K562 (cell line): Measurements from ENCODE around the gene FSCN2. TPM values are rescaled to one million over a fixed set of nuclear protein-coding genes. Genes with fewer than 3 reads are reported as not detected.

ENCODE experiments used
- CHD2 ChIP-seq: IDR thresholded peaks from 2 replicates; pipeline ENCODE4 v1.6.1; 2011; ENCODE audit warnings: low read depth, low read length
- L3MBTL2 ChIP-seq: fragments of 450-650 bp; IDR thresholded peaks from 2 replicates; pipeline ENCODE4 v1.6.1; 2016; ENCODE audit warnings: mild to moderate bottlenecking, moderate library complexity
- MAX ChIP-seq: sonication (generic); formaldehyde crosslinking; IDR thresholded peaks from 2 replicates; pipeline ENCODE4 v1.9.0; 2022; ENCODE audit warnings: mild to moderate bottlenecking, missing genetic modification reagents
- MGA ChIP-seq: fragments of 450-650 bp; IDR thresholded peaks from 2 replicates; pipeline ENCODE4 v1.6.1; 2016; ENCODE audit warnings: mild to moderate bottlenecking, moderate library complexity
- MYBL2 ChIP-seq, 2 experiments: fragments of 450-650 bp in 1 of 2; sonication (generic) in 1 of 2; formaldehyde crosslinking in 1 of 2; IDR thresholded peaks; 2 replicates each; pipeline versions ENCODE4 v1.6.1 to v1.8.1; 2017 to 2022; ENCODE audit warnings: borderline replicate concordance in 1 of 2, inconsistent platforms in 1 of 2, low read depth in 1 of 2, mild to moderate bottlenecking in 1 of 2, missing genetic modification reagents in 1 of 2, moderate library complexity in 1 of 2
- NRF1 ChIP-seq, 2 experiments: fragments of 450-650 bp; IDR thresholded peaks in 1 of 2; conservative IDR thresholded peaks in 1 of 2; 2 replicates each; pipeline ENCODE4 v1.6.1; 2014; ENCODE audit warnings: mild to moderate bottlenecking in 2 of 2
- PHF8 ChIP-seq: fragments of 200-600 bp; sonication (generic); IDR thresholded peaks from 2 replicates; pipeline ENCODE4 v1.6.1; 2012; ENCODE audit warnings: mixed run types, mild to moderate bottlenecking, inconsistent platforms, low read length, moderate library complexity, borderline replicate concordance
- SAFB ChIP-seq: fragments of 200-400 bp; formaldehyde crosslinking; IDR thresholded peaks from 2 replicates; pipeline ENCODE4 v1.6.1; 2017; ENCODE audit warnings: low read depth, low read length, borderline replicate concordance
- SMAD4 ChIP-seq: fragments of 250-450 bp; sonication (Bioruptor Pico); conservative IDR thresholded peaks from 2 replicates; pipeline ENCODE4 v1.8.0; 2021; ENCODE audit warnings: inconsistent platforms, mild to moderate bottlenecking, moderate library complexity
- SUPT5H ChIP-seq: fragments of 450-650 bp; IDR thresholded peaks from 2 replicates; pipeline ENCODE4 v1.6.1; 2016
- ZBTB49 ChIP-seq: sonication (generic); formaldehyde crosslinking; IDR thresholded peaks from 2 replicates; pipeline ENCODE4 v1.8.0; 2022; ENCODE audit warnings: missing genetic modification reagents, mild to moderate bottlenecking, borderline replicate concordance
- polyA plus RNA-seq, 8 experiments: library from polyadenylated mRNA; depleted of rRNA in 4 of 8; stranded (reverse) in 5 of 8; unstranded in 3 of 8; fragments of >200 nt; fragmentation: Nextera tagmentation in 2 of 8; fragmentation: Illumina TruSeq in 1 of 8; extraction: Ambion mirVana in 2 of 8; extraction: Trizol in 1 of 8; gene quantifications; 2 replicates each; pipeline versions ENCODE4 v1.2.1 to v1.2.3, GENCODE V29; 2011 to 2014; ENCODE audit warnings: inconsistent platforms in 1 of 8, missing spikeins in 1 of 8
- total RNA-seq, 7 experiments: library from RNA; depleted of rRNA in 6 of 7; stranded (reverse); fragments of >200 nt in 6 of 7; fragmentation: Illumina TruSeq in 2 of 7; extraction: Trizol in 2 of 7; gene quantifications; 2 replicates each; pipeline versions ENCODE4 v1.2.1 to v1.2.3, GENCODE V29; 2011 to 2021; ENCODE audit warnings: low replicate concordance in 1 of 7

FSCN2 gene
- total and polyA plus RNA-seq, 9 of the 15 experiments (the other 6 are each of a cell fraction or from before 2014, with no cell fraction given): 0.08 TPM; not detected in 8

- TF ChIP-seq ZBTB49 (CRISPR knock-in tag) (peak; percentile 62; the same call in 1 of the 2 replicates), CHD2 (peak; percentile 84), SAFB (peak; percentile 90), SMAD4 (CRISPR knock-in tag) (0 out of 2 replicates have a peak, but pooled peaks have one; percentile 26), L3MBTL2 (peak; percentile 72), PHF8 (peak; percentile 46; the same call in 1 of the 2 replicates), MAX (CRISPR knock-in tag) (peak; percentile 56; the same call in 1 of the 2 replicates), SUPT5H (peak; percentile 31; the same call in 1 of the 2 replicates), MYBL2 (IDR thresholded peaks at IDR 0.05; ENCODE audit: low read depth) (no peak), MYBL2 (CRISPR knock-in tag; IDR thresholded peaks at IDR 0.05; ENCODE audit: borderline replicate concordance) (0 out of 2 replicates have a peak, but pooled peaks have one; percentile 28), NRF1 (conservative IDR thresholded peaks at IDR 0.05 in 1 of 2, IDR thresholded peaks at IDR 0.05 in 1 of 2) (peak; percentile 90 to 92), MGA (peak; percentile 58; the same call in 1 of the 2 replicates)
Observed at GRCh38 chr17:81519284-81520020, 8.7 kb upstream of the FSCN2 start (continued).
